Heart left ventricle (tissue), 13 donors: ENCODE results near the gene NOXA1.

Source experiments
- POLR2A ChIP-seq, 2 donors: fragments of 450-650 bp; IDR thresholded peaks; one replicate each; pipeline ENCODE4 v1.6.1; 2017; ENCODE audit warnings: antibody characterized with exemption in 2 of 2, mild to moderate bottlenecking in 2 of 2, moderate library complexity in 2 of 2
- TF ChIP-seq, protein P1 (sequence below), 12 donors: fragments of 200-600 bp; sonication (generic) in 4 of 12; IDR thresholded peaks; one replicate each; pipeline versions ENCODE4 v1.5.0 to v1.8.0; 2018 to 2022; ENCODE audit warnings: antibody characterized with exemption in 12 of 12, mild to moderate bottlenecking in 5 of 12
- donor health status: ischemic (EF 13 %, LVEDD 7.1; RV severe dilation, severe dysfunction).
- donor health status: DM: no; HTN: yes; CAD: no.
- donor health status: DM: no; HTN: no; CAD: no.
- donor health status: ischemic (EF 25% LVEDD 6.9; RV normal size, moderate dysfunction).
- donor health status: ischemic (EF 25% LVEDD 5.7; RV mildly dilated, moderate dysfunction).
- donor health status: ischemic (EF 35%, LVEDD 5.7; RV mildly dilated, moderate dysfunction).
- donor health status: nonischemic (EF 11% LVEDD 7.7; RV severe dilation, severe dysfunction).
- donor health status: DM: yes; HTN: yes; CAD: no.
- donor health status: PGD.
- donor health status: ischemic (EF 29% LVEDD 5.4; RV normal size, mild dysfunction).
- donor health status: nonischemic (EF 23%, LVEDD 6.1; RV moderate dilation, normal function).

DNA sequence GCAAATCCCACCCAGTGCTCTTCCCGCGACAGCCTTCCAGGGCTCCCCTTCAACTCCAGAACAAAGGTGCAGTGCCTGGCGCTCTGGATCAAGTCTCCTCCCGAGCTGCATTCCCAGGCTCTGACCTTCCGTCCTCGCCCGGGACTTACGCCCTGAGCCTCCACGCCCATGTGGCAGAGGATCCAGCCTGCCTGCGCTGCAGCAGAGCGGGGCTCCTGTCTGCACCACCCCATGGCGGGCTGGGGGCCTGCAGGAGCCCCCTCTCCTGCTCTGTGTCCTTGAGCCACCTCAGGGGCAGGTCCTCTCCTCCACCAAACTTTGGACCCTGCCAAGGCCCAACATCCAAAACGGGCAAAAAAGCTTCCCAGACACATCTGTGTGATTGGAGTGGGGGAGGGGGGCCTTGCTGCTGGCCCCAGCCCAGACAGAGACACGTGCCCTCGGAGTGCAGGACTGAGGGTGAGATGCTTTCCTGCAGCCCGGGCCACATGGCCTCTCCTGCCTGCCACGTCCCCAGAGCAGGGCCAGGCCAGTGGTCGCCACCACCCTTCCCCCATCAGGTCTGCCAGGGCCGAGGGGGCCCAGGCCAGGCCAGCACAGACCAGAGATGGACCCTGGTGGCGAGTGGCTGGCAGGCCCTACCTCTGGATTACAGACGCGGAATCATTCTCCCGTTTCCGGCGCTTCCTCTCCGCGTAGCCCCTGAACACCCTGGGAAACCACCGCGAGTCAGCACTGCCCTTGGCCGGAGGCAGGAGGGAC, 31.6 kb downstream of the NOXA1 start:
- TF ChIP-seq, protein P1, sequence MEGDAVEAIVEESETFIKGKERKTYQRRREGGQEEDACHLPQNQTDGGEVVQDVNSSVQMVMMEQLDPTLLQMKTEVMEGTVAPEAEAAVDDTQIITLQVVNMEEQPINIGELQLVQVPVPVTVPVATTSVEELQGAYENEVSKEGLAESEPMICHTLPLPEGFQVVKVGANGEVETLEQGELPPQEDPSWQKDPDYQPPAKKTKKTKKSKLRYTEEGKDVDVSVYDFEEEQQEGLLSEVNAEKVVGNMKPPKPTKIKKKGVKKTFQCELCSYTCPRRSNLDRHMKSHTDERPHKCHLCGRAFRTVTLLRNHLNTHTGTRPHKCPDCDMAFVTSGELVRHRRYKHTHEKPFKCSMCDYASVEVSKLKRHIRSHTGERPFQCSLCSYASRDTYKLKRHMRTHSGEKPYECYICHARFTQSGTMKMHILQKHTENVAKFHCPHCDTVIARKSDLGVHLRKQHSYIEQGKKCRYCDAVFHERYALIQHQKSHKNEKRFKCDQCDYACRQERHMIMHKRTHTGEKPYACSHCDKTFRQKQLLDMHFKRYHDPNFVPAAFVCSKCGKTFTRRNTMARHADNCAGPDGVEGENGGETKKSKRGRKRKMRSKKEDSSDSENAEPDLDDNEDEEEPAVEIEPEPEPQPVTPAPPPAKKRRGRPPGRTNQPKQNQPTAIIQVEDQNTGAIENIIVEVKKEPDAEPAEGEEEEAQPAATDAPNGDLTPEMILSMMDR (IDR thresholded peaks at IDR 0.05) = no peak
- TF ChIP-seq POLR2A (IDR thresholded peaks at IDR 0.05) = no peak
